ENCODE measurements around the gene RIMBP3B. TPM values are rescaled to one million over a fixed set of nuclear protein-coding genes. Genes with fewer than 3 reads are reported as not detected.
"Not testable (repeated sequence)": the region's sequence is repeated elsewhere in the genome, so short reads cannot be mapped to it uniquely, and the experiment has no call there.

The RIMBP3B gene
- total RNA-seq, 1 experiment from 2014 or later: not detected

GRCh38 chr22:21364362-21364761 is 19.2 kb upstream of the RIMBP3B start:
- H3K4me3 ChIP-seq; H4K20me1 ChIP-seq (ENCODE audit: insufficient read depth); H3K4me2 ChIP-seq; CTCF ChIA-PET; H3K36me3 ChIP-seq (ENCODE audit: low read depth); H3K4me1 ChIP-seq (replicated peaks; ENCODE audit: insufficient read depth); DNase-seq; POLR2A ChIA-PET (ENCODE audit: unreplicated experiment); BruUV-seq (replicated peaks); H3K9me2 ChIP-seq (ENCODE audit: insufficient read depth); intact Hi-C loops (cut with micrococcal nuclease; ENCODE audit: unreplicated experiment); H3K27me3 ChIP-seq (ENCODE audit: insufficient read depth, low read depth); H3K9me3 ChIP-seq (ENCODE audit: insufficient read depth, low read depth); H3K27ac ChIP-seq; H3F3A ChIP-seq (ENCODE audit: insufficient read depth, low read depth); H2AFZ ChIP-seq; H3K79me2 ChIP-seq (ENCODE audit: low read depth): not testable (repeated sequence)

DNA sequence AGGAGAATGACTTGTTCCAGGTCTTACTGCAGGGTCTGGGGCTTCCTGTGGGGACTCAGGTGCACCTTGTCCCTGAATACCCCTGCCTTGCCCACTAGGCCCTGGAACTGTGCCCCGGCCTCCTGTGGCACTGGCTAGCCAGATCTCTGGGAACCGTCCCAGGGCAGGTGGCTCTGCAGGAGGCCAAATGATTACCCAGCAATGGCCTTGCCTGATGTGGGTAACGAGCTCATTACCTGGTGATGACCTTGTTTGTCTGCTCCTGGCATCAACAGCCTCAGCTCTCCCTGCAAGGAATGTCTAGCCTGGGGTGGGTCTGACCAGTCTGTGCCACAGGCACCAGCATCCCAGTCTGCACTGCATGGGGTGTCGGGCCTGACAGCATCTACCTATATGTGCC is 18.2 kb upstream of the RIMBP3B start:
- H3K9me2 ChIP-seq (ENCODE audit: insufficient read depth); intact Hi-C loops (cut with micrococcal nuclease; ENCODE audit: unreplicated experiment); H3F3A ChIP-seq (ENCODE audit: insufficient read depth, low read depth); DNase-seq; H2AFZ ChIP-seq; POLR2A ChIA-PET (ENCODE audit: unreplicated experiment); H3K79me2 ChIP-seq (ENCODE audit: low read depth); H3K36me3 ChIP-seq (ENCODE audit: low read depth); CTCF ChIA-PET; H3K27me3 ChIP-seq (ENCODE audit: insufficient read depth, low read depth); BruUV-seq (replicated peaks); H3K9me3 ChIP-seq (ENCODE audit: insufficient read depth, low read depth); H3K4me1 ChIP-seq (replicated peaks; ENCODE audit: insufficient read depth); H3K4me3 ChIP-seq; H3K4me2 ChIP-seq; H4K20me1 ChIP-seq (ENCODE audit: insufficient read depth); H3K27ac ChIP-seq: not testable (repeated sequence)

GRCh38 chr22:21368603-21369310 is 14.8 kb upstream of the RIMBP3B start:
- DNase-seq; H3K27me3 ChIP-seq (ENCODE audit: insufficient read depth, low read depth); H3K4me1 ChIP-seq (replicated peaks; ENCODE audit: insufficient read depth); H3K9me3 ChIP-seq (ENCODE audit: insufficient read depth, low read depth); H3K79me2 ChIP-seq (ENCODE audit: low read depth); H3F3A ChIP-seq (ENCODE audit: insufficient read depth, low read depth); H2AFZ ChIP-seq; H3K4me2 ChIP-seq; H3K4me3 ChIP-seq; intact Hi-C loops (cut with micrococcal nuclease; ENCODE audit: unreplicated experiment); H3K9me2 ChIP-seq (ENCODE audit: insufficient read depth); H4K20me1 ChIP-seq (ENCODE audit: insufficient read depth); POLR2A ChIA-PET (ENCODE audit: unreplicated experiment); H3K27ac ChIP-seq; BruUV-seq (replicated peaks); H3K36me3 ChIP-seq (ENCODE audit: low read depth); CTCF ChIA-PET: not testable (repeated sequence)

DNA sequence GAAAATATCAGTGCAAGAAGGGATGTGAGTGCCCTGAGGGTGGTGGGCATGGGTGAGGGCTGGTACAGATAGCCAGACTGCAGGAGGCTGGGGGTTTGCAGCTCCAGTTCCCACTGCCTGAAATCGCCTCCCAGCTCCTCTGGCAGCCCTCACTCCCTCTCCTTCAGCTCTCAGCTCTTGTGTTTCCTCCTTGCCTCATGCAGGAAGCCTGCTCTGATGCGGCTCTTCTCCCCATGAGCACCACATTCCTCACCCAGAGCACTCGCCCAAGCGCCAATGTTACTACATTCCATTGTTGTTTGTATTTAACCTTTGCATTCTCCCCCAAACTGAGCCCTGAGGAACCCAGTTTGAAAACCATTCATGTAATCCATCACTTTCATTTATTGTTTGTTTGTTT is 7.7 kb upstream of the RIMBP3B start:
- H3K27me3 ChIP-seq (ENCODE audit: insufficient read depth, low read depth); H3K4me2 ChIP-seq; H3K9me2 ChIP-seq (ENCODE audit: insufficient read depth); H2AFZ ChIP-seq; H4K20me1 ChIP-seq (ENCODE audit: insufficient read depth); H3F3A ChIP-seq (ENCODE audit: insufficient read depth, low read depth); H3K36me3 ChIP-seq (ENCODE audit: low read depth); POLR2A ChIA-PET (ENCODE audit: unreplicated experiment); H3K79me2 ChIP-seq (ENCODE audit: low read depth); H3K27ac ChIP-seq; BruUV-seq (replicated peaks); H3K4me3 ChIP-seq; H3K9me3 ChIP-seq (ENCODE audit: insufficient read depth, low read depth); H3K4me1 ChIP-seq (replicated peaks; ENCODE audit: insufficient read depth); CTCF ChIA-PET; intact Hi-C loops (cut with micrococcal nuclease; ENCODE audit: unreplicated experiment); DNase-seq: not testable (repeated sequence)

DNA sequence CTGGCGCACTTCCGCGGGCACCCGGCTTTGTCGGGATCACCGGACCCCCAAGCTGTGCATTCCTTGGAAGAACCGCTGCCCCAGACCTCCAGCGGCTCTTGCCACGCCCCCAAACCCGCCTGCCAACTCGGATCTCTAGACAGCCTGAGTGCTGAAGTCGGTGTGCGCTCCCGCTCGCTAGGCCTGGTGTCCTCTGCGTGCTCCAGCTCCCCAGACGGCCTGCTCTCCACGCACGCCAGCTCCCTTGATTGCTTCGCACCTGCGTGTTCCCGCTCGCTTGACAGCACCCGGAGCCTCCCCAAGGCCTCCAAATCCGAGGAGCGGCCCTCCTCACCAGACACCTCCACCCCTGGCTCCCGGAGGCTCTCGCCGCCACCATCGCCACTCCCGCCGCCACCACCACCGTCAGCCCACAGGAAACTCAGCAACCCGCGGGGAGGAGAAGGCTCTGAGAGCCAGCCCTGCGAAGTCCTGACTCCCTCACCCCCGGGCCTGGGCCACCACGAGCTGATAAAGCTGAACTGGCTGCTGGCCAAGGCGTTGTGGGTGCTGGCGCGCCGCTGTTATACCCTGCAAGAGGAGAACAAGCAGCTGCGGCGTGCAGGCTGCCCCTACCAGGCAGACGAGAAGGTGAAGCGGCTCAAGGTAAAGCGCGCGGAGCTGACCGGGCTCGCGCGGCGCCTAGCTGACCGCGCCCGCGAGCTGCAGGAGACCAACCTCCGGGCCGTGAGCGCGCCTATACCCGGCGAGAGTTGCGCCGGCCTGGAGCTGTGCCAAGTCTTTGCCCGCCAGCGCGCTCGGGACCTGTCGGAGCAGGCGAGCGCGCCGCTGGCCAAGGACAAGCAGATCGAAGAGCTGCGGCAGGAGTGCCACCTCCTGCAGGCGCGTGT is 1.2 kb downstream of the RIMBP3B start:
- H2AFZ ChIP-seq; H4K20me1 ChIP-seq (ENCODE audit: insufficient read depth); H3K36me3 ChIP-seq (ENCODE audit: low read depth); H3F3A ChIP-seq (ENCODE audit: insufficient read depth, low read depth); BruUV-seq (replicated peaks); CTCF ChIA-PET; H3K9me3 ChIP-seq (ENCODE audit: insufficient read depth, low read depth); H3K9me2 ChIP-seq (ENCODE audit: insufficient read depth); H3K4me1 ChIP-seq (replicated peaks; ENCODE audit: insufficient read depth); H3K4me2 ChIP-seq; H3K4me3 ChIP-seq; POLR2A ChIA-PET (ENCODE audit: unreplicated experiment); H3K79me2 ChIP-seq (ENCODE audit: low read depth); H3K27ac ChIP-seq; intact Hi-C loops (cut with micrococcal nuclease; ENCODE audit: unreplicated experiment); DNase-seq; H3K27me3 ChIP-seq (ENCODE audit: insufficient read depth, low read depth): not testable (repeated sequence)

DNA sequence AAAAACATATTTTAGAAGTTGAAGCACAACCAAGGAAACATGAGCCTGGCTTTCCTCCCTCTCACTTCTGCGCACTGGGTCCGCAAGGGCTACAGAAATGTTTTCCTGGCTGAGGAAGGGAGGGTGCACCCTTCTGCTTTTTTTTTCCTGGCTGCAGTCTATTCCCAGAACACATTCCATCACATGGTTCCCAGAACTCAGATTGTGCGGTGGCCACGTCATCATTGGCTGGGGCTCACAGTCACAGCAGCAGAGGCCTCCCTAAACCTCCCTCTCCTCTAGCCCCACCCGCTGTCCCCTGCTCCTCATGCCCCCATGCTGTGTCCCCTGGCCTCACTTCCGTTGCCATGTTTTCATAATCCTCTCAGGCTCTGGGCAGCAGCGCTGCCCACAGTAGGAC is 5.9 kb downstream of the RIMBP3B start:
- H3K9me3 ChIP-seq (ENCODE audit: insufficient read depth, low read depth); DNase-seq; H3K27ac ChIP-seq; H4K20me1 ChIP-seq (ENCODE audit: insufficient read depth); H3F3A ChIP-seq (ENCODE audit: insufficient read depth, low read depth); H3K9me2 ChIP-seq (ENCODE audit: insufficient read depth); H2AFZ ChIP-seq; CTCF ChIA-PET; POLR2A ChIA-PET (ENCODE audit: unreplicated experiment); H3K79me2 ChIP-seq (ENCODE audit: low read depth); BruUV-seq (replicated peaks); H3K4me1 ChIP-seq (replicated peaks; ENCODE audit: insufficient read depth); H3K4me2 ChIP-seq; intact Hi-C loops (cut with micrococcal nuclease; ENCODE audit: unreplicated experiment); H3K27me3 ChIP-seq (ENCODE audit: insufficient read depth, low read depth); H3K36me3 ChIP-seq (ENCODE audit: low read depth); H3K4me3 ChIP-seq: not testable (repeated sequence)

DNA sequence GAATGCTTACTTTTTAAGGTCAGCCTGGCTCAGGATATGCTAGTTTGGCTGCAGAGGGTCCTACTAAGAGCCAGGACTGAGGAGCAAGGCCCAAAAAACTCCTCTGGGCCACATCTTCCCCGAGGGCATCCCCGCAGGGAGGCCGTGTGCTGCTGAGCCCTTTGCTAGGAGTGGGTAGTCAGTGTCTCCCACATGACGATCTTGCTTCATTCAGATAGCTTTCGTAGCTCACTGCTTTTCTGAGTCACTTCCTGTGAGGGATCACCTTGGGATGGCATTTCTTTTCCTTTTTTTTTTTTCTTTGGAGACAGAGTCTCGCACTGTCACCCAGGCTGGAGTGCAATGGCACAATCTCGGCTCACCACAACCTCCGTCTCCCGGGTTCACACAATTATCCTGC is 6.5 kb downstream of the RIMBP3B start:
- H3K27me3 ChIP-seq (ENCODE audit: insufficient read depth, low read depth); H4K20me1 ChIP-seq (ENCODE audit: insufficient read depth); H3K79me2 ChIP-seq (ENCODE audit: low read depth); CTCF ChIA-PET; DNase-seq; H3K4me2 ChIP-seq; H3K27ac ChIP-seq; H3K9me2 ChIP-seq (ENCODE audit: insufficient read depth); H3K4me3 ChIP-seq; H3K4me1 ChIP-seq (replicated peaks; ENCODE audit: insufficient read depth); BruUV-seq (replicated peaks); intact Hi-C loops (cut with micrococcal nuclease; ENCODE audit: unreplicated experiment); H2AFZ ChIP-seq; H3K9me3 ChIP-seq (ENCODE audit: insufficient read depth, low read depth); H3F3A ChIP-seq (ENCODE audit: insufficient read depth, low read depth); H3K36me3 ChIP-seq (ENCODE audit: low read depth); POLR2A ChIA-PET (ENCODE audit: unreplicated experiment): not testable (repeated sequence)

Data from PC-9 (cell line).